A673 (cell line): ENCODE data around the gene C2CD3. TPM values are rescaled to one million over a fixed set of nuclear protein-coding genes. Genes with fewer than 3 reads are reported as not detected.
A peak's percentile ranks its signal among the peaks of the same experiment; 100 is the strongest.

Source experiments
- BruUV-seq: library from RNA; stranded (reverse); fragments of 400-500 nt; replicated peaks from 2 replicates; lab custom pipeline; 2021; lab: Mats Ljungman, UMichigan
- CTCF ChIA-PET: fragments of 300-600 bp; sonication (Branson Sonifier 250); formaldehyde crosslinking; loops from one replicate; lab custom pipeline; 2022; ENCODE audit warnings: antibody characterized with exemption; lab: Charles Lee
- POLR2A ChIA-PET: fragments of 300-600 bp; sonication (Branson Sonifier 250); formaldehyde crosslinking; loops from one replicate; lab custom pipeline; 2022; ENCODE audit warnings: antibody characterized with exemption; ENCODE audit not compliant: low non-redundant PET; lab: Charles Lee
- DNase-seq: peaks from one replicate; pipeline ENCODE4 v3.0.0-alpha.2; 2015; ENCODE audit warnings: low spot score
- H3K27ac ChIP-seq: fragments of 200-600 bp; sonication (generic); 2 replicates; pipeline ENCODE4 v1.5.1; 2016; ENCODE audit warnings: mixed run types, low read depth, mild to moderate bottlenecking, mixed read lengths, antibody characterized with exemption, low read length; ENCODE audit not compliant: poor library complexity, severe bottlenecking
- H3K27me3 ChIP-seq: fragments of 200-600 bp; sonication (generic); replicated peaks from 2 replicates; pipeline ENCODE4 v1.6.1; 2017; ENCODE audit warnings: mixed run types, low read depth, mild to moderate bottlenecking, mixed read lengths, antibody characterized with exemption, low read length; ENCODE audit not compliant: insufficient read depth, poor library complexity
- H3K36me3 ChIP-seq: fragments of 200-600 bp; sonication (generic); 2 replicates; pipeline ENCODE4 v1.6.1; 2016; ENCODE audit warnings: mixed run types, mild to moderate bottlenecking, mixed read lengths, antibody characterized with exemption, low read length; ENCODE audit not compliant: insufficient read depth, poor library complexity, severe bottlenecking
- H3K4me1 ChIP-seq: fragments of 200-600 bp; sonication (generic); 2 replicates; pipeline ENCODE4 v1.6.1; 2017; ENCODE audit warnings: mixed run types, mild to moderate bottlenecking, mixed read lengths, antibody characterized with exemption, low read length; ENCODE audit not compliant: insufficient read depth, poor library complexity, severe bottlenecking
- H3K4me3 ChIP-seq: fragments of 200-600 bp; sonication (generic); 2 replicates; pipeline ENCODE4 v1.5.1; 2016; ENCODE audit warnings: low read depth, mixed run types, mild to moderate bottlenecking, mixed read lengths, low read length; ENCODE audit not compliant: poor library complexity, severe bottlenecking
- H3K9me3 ChIP-seq: fragments of 200-600 bp; sonication (generic); 2 replicates; pipeline ENCODE4 v1.6.1; 2016; ENCODE audit warnings: mixed run types, low read depth, mild to moderate bottlenecking, mixed read lengths, antibody characterized with exemption, low read length; ENCODE audit not compliant: poor library complexity, severe bottlenecking
- CTCF ChIP-seq: fragments of 300-800, 200-600 bp; sonication (generic); conservative IDR thresholded peaks from 2 replicates; pipeline ENCODE4 v1.5.1; 2017; ENCODE audit warnings: low read depth, mild to moderate bottlenecking, antibody characterized with exemption, low read length, moderate library complexity, mixed read lengths
- EZH2 ChIP-seq: fragments of 200-600 bp; sonication (generic); IDR thresholded peaks from 2 replicates; pipeline ENCODE4 v1.6.1; 2017; ENCODE audit warnings: borderline replicate concordance, low read depth, mild to moderate bottlenecking, mixed read lengths, antibody characterized with exemption, low read length; ENCODE audit not compliant: poor library complexity, severe bottlenecking
- intact Hi-C: fragments of 100-400 bp; cut with micrococcal nuclease; formaldehyde crosslinking; loops from one replicate; pipeline ENCODE4 v1.10.0; 2022; ENCODE audit not compliant: unreplicated experiment
- total RNA-seq: library from RNA; stranded (reverse); gene quantifications from 2 replicates; pipeline ENCODE4 v1.2.3, GENCODE V29; 2021

Gene C2CD3
- total RNA-seq, 1 experiment from 2014 or later = 49.1 TPM

- peaks cover 55% of the 10 kb centered on the region for H3K36me3 ChIP-seq
- POLR2A ChIA-PET = no interaction called here
These were observed 79.3 kb downstream of the C2CD3 start for GRCh38 chr11:74091549-74091948.

GRCh38 chr11:74090701-74091100 is 80.1 kb downstream of the C2CD3 start:
- TF ChIP-seq CTCF = 0 out of 2 replicates have a peak, but pooled peaks have one; percentile 16
- TF ChIP-seq EZH2 = no peak
- no peak for DNase-seq
- BruUV-seq = no TSS peak
- H3K4me1 ChIP-seq = no peaks in the 10 kb centered on the region
- intact Hi-C loops = no loop called here
- ChIA-PET CTCF (no interaction called here), POLR2A (no interaction called here)
- H3K27me3 ChIP-seq = no peaks in the 10 kb centered on the region
- H3K36me3 ChIP-seq = peaks cover 62% of the 10 kb centered on the region
- H3K9me3 ChIP-seq = no peaks in the 10 kb centered on the region
- no peak overlapping the region for H3K4me3 ChIP-seq
- no peak overlapping the region for H3K27ac ChIP-seq

More at GRCh38 chr11:74091549-74091948, 79.3 kb downstream of the C2CD3 start:
- Histone ChIP-seq H3K9me3 (no peaks in the 10 kb centered on the region), H3K4me1 (no peaks in the 10 kb centered on the region), H3K27ac (no peak overlapping the region), H3K27me3 (no peaks in the 10 kb centered on the region), H3K4me3 (no peak overlapping the region)
- TF ChIP-seq EZH2 (no peak), CTCF (no peak)
- CTCF ChIA-PET = no interaction called here
- DNase-seq = no peak
- intact Hi-C loops = no loop called here
- no TSS peak for BruUV-seq

GRCh38 chr11:74086242-74086884 is 84.4 kb downstream of the C2CD3 start:
- ChIA-PET POLR2A (no interaction called here), CTCF (no interaction called here)
- intact Hi-C loops = no loop called here
- Histone ChIP-seq H3K4me3 (no peak overlapping the region), H3K36me3 (peaks cover 28% of the 10 kb centered on the region), H3K27me3 (no peaks in the 10 kb centered on the region), H3K27ac (no peak overlapping the region), H3K4me1 (no peaks in the 10 kb centered on the region), H3K9me3 (no peaks in the 10 kb centered on the region)
- no peak for DNase-seq
- TF ChIP-seq CTCF = no peak
- TF ChIP-seq EZH2 = no peak
- BruUV-seq = no TSS peak
